GM10847 (cell line): ENCODE measurements around the gene SNX32.

Experiments
- POLR2A ChIP-seq: IDR thresholded peaks from 2 replicates; pipeline ENCODE4 v1.6.1; 2011; ENCODE audit not compliant: insufficient read length; ENCODE audit errors: extremely low read depth

SNX32 gene

GRCh38 chr11:65873318-65874156 lies 39.8 kb downstream of the SNX32 start:
- TF ChIP-seq POLR2A: peak; percentile 60

- TF ChIP-seq POLR2A: no peak
Measured at GRCh38 chr11:65879617-65880016, 45.9 kb downstream of the SNX32 start, which contains the start of gene CTSW. CTSW (plus strand) TSS chr11:65879837; CDS start chr11:65879855, 18 bp downstream.

- TF ChIP-seq POLR2A: no peak
Measured at GRCh38 chr11:65880027-65880426, 46.3 kb downstream of the SNX32 start.

GRCh38 chr11:65880844-65881421 lies 47.2 kb downstream of the SNX32 start:
- no peak for TF ChIP-seq POLR2A

- TF ChIP-seq POLR2A: no peak
Measured at GRCh38 chr11:65882120-65883057, 48.6 kb downstream of the SNX32 start.

GRCh38 chr11:65883058-65883761 lies 49.4 kb downstream of the SNX32 start:
- TF ChIP-seq POLR2A: no peak

- TF ChIP-seq POLR2A: no peak
Measured at GRCh38 chr11:65883786-65884715, 50.3 kb downstream of the SNX32 start.

GRCh38 chr11:65884716-65885092 lies 50.9 kb downstream of the SNX32 start:
- no peak for TF ChIP-seq POLR2A

GRCh38 chr11:65885231-65885630 lies 51.5 kb downstream of the SNX32 start:
- TF ChIP-seq POLR2A: no peak

- no peak for TF ChIP-seq POLR2A
Measured at GRCh38 chr11:65885808-65886536, 52.2 kb downstream of the SNX32 start.

GRCh38 chr11:65886826-65887722 lies 53.3 kb downstream of the SNX32 start:
- TF ChIP-seq POLR2A: no peak

- TF ChIP-seq POLR2A: no peak
Measured at GRCh38 chr11:65887723-65888162, 54.0 kb downstream of the SNX32 start.
